Hematopoietic multipotent progenitor cell (in vitro differentiated cells): ENCODE measurements around the gene LRRC36. TPM values are rescaled to one million over a fixed set of nuclear protein-coding genes. Genes with fewer than 3 reads are reported as not detected.

Source experiments
- small RNA-seq: library from RNA; depleted of rRNA; stranded (forward); fragments of <200 nt; gene quantifications from one replicate; pipeline ENCODE3, GENCODE V24; 2012
- total RNA-seq: library from RNA; depleted of rRNA; stranded (reverse); fragments of >200 nt; gene quantifications from one replicate; pipeline ENCODE4 v1.2.3, GENCODE V29; 2012

Gene LRRC36
- total RNA-seq, 1 donor = 0.27 TPM

Small RNA genes within 50 kb of the gene (small RNA-seq; reads per million reads assigned to genes)
- gene RNU1-123P = not detected

Other genes starting within 250 kb of the LRRC36 start
- gene PHAF1, start 216.9 kb upstream of the LRRC36 start, total RNA-seq = 21.0 TPM
- 9.2 TPM for gene B3GNT9, start 175.8 kb upstream of the LRRC36 start, total RNA-seq
- 29.6 TPM for gene TRADD, start 166.9 kb upstream of the LRRC36 start, total RNA-seq
- 14.8 TPM for gene FBXL8, start 166.9 kb upstream of the LRRC36 start, total RNA-seq
- gene HSF4, start 162.1 kb upstream of the LRRC36 start, total RNA-seq = 1.3 TPM
- gene NOL3, start 156.3 kb upstream of the LRRC36 start, total RNA-seq = 0.54 TPM
- gene MATCAP1, start 142.9 kb upstream of the LRRC36 start, total RNA-seq = 12.9 TPM
- gene EXOC3L1, start 136.7 kb upstream of the LRRC36 start, total RNA-seq = under 0.01 TPM
- gene E2F4, start 134.7 kb upstream of the LRRC36 start, total RNA-seq = 91.8 TPM
- gene ELMO3, start 127.7 kb upstream of the LRRC36 start, total RNA-seq = 1.6 TPM
- 27.5 TPM for gene TMEM208, start 99.7 kb upstream of the LRRC36 start, total RNA-seq
- 45.8 TPM for gene FHOD1, start 79.3 kb upstream of the LRRC36 start, total RNA-seq
- gene SLC9A5, start 77.8 kb upstream of the LRRC36 start, total RNA-seq = 0.54 TPM
- gene PLEKHG4, start 47.3 kb upstream of the LRRC36 start, total RNA-seq = 23.4 TPM
- gene KCTD19, start 74 bp upstream of the LRRC36 start, total RNA-seq = 0.54 TPM
- gene TPPP3, start 66.7 kb downstream of the LRRC36 start, total RNA-seq = 5.1 TPM
- 6.7 TPM for gene ZDHHC1, start 89.7 kb downstream of the LRRC36 start, total RNA-seq
- 0.27 TPM for gene HSD11B2, start 104.3 kb downstream of the LRRC36 start, total RNA-seq
- 153 TPM for gene ATP6V0D1, start 154.3 kb downstream of the LRRC36 start, total RNA-seq
- not detected for gene AGRP, start 156.7 kb downstream of the LRRC36 start, total RNA-seq
- 28.8 TPM for gene RIPOR1, start 202.0 kb downstream of the LRRC36 start, total RNA-seq
- 35.3 TPM for gene CTCF, start 235.7 kb downstream of the LRRC36 start, total RNA-seq